ENCODE data around the gene TTLL11. TPM values are rescaled to one million over a fixed set of nuclear protein-coding genes. Genes with fewer than 3 reads are reported as not detected.

Gene TTLL11
- total RNA-seq, result 2.7 and 4.7 TPM in 2 replicates

DNA sequence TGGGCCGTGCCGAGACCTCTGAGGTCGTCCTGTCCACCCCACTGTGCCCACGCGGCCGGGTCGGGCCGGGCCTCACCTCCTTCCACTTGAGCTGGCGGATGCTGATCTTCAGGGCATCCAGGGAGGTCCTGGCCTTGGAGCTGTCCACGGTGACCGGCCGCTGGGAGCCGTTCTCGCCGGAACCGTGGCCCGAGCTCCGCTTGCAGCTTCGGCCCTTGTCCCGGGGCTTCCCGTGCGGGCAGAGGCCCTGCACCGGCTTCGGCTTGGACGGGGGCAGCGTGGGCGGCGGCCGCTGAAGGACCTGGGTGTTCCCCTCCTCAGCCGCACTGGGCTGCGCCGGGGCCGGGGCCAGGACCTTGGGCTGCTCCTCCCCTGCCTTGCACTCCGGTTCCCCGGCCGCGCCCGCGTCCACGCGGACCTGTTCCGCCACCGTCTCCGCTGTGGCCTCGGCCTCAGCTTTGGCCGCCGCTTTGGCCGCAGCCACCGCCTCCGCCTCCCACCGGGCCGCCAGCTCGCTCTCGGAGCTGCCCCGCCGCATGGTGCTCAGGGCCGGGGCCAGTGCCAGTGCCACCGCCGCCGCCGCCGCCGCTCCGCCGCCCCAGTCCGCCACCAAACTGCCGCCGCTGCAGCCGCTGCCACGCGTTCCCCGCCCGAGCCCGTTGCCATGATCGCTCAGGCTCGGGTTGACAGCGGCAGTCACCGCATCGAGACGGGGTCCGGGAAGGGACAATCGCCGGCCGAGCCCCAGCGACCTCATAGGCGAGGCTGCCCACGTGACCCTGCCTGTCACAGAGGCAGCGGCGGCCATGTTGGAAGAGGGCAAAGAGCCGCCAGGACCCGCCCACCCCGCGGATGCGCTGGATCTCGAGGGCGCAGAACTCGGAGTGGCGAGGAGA lies at the start of gene TTLL11:
TTLL11 (minus strand) TSS at position 698 of the 896 bp plus-strand sequence; CDS start at position 538, 160 bp downstream.

Other genes starting within 250 kb of the TTLL11 start
- 70.5 and 73.3 TPM in 2 replicates for gene NDUFA8, start 66.5 kb upstream of the TTLL11 start, total RNA-seq
- gene MORN5, start 66.6 kb upstream of the TTLL11 start, total RNA-seq, result not detected in 2 replicates
- 16.9 and 17.3 TPM in 2 replicates for gene LHX6, start 135.6 kb upstream of the TTLL11 start, total RNA-seq
- 12.6 and 18.7 TPM in 2 replicates for gene RBM18, start 171.5 kb upstream of the TTLL11 start, total RNA-seq
- gene MRRF, start 171.6 kb upstream of the TTLL11 start, total RNA-seq, result 32.5 and 32.7 TPM in 2 replicates

All from mammary microvascular endothelial cell (primary cell).